Stimulated activated CD4-positive, alpha-beta T cell treated with anti-CD3 and anti-CD28 coated beads, Interleukin-1b, Interleukin-23, amount 100 ng/mL, for 24 hours (primary cell): ENCODE results near the gene BTBD2.
"Not testable (repeated sequence)": the region's sequence is repeated elsewhere in the genome, so short reads cannot be mapped to it uniquely, and the experiment has no call there.

Source experiments
- DNase-seq, 4 experiments: peaks; one replicate each; pipeline ENCODE4 v3.0.0-alpha.2; 2020; ENCODE audit warnings: low read depth in 4 of 4, low spot score in 1 of 4

BTBD2 gene

DNA sequence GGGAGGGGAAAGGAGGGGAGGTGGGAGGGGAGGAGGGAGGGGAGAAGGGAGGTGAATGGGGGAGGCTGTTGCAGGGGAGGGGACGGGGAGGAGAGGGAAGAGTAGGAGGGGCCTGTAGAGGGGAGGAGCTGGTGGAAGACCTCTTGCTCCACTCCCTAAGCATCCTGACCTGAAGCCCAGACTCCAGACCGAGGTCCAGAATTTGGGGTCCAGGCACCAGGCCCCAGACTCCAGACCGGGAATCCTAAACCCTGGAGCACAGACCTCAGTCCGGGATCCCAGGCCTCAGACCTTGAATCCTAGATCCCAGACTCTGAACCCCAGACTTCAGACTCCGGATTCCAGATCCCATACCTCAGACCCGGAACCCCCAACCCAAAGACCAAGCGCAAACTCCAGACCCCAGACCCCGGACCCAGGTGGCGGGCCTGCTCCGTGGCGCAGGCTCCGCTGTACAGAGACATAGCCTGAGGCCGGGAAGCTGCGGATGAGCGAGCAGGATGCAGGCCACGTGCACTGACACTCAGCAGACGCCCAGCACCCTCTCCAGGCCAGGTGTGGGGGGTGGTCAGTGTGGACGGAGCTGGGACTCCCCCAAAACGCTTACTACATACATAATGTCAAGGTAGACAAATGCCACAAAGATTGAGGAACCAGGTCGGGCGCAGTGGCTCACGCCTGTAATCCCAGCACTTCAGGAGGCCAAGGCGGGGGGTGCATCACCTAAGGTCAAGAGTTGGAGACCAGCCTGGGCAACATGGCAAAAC is 710 bp upstream of the BTBD2 start:
- peak in 1 of 4 experiments; percentile 16 for DNase-seq

DNA sequence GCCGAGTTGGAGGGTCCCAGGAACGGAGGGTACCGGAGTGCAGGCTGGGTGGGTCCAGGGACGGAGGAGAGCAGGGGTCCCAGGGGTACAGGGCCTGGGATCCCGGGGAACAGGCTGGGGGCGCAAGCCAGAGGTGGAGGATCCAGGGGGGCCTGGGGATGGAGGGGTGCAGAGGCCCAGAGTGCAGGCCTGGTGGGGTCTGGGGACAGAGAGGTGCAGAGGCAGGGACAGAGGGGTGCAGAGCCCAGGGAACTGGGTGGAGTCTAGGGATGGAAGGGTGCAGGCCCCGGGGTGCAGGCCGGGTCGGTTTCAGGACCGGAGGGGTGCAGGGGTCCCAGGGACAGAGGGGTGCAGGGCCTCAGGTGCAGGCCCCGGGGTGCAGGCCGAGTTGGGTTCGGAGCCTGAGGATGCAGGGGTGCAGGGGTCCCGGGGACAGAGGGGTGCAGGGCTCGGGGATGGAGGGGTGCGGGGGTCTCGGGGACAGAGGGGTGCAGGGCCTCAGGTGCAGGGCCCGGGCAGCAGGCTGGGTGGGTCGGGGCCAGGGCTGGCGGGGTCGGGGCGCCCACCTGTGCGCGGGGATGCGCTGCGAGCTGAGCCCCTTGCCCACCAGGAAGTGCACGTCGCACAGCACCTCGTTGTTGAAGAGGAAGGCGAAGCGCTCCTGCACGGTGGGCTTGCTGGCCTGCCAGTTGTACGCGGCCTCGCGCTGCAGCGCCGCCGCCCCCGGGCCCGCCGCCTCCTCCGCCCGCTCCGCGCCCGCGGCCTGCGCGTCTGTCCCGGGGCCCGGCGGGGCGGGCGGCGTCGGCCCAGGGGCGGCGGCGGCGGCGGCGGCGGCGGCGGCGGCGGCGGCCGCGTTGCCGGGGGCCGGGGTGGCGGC is 545 bp downstream of the BTBD2 start:
- DNase-seq = peak in 1 of 4 experiments; percentile 11

DNA sequence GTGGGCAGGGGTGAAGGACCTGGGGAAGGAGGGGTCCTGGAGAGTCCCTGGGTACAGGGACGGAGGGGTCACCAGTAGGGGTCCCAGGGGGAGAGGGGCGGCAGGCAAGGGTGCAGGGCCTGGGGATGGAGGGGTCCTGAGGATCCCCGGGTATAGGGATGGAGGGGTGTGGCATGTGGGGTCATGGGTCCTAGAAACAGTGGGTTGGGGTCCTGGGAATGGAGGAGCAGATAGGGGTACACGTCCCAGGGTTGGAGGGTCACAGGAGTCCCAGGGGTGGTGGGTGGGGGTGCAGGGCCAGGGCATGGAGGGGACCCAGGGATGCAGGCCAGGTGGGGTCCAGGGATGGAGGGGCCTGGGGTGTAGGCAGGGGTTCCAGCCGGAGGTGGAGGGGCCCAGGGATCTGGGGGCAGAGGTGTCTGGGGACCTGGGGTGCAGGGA is 1.4 kb downstream of the BTBD2 start:
- no peak for DNase-seq

DNA sequence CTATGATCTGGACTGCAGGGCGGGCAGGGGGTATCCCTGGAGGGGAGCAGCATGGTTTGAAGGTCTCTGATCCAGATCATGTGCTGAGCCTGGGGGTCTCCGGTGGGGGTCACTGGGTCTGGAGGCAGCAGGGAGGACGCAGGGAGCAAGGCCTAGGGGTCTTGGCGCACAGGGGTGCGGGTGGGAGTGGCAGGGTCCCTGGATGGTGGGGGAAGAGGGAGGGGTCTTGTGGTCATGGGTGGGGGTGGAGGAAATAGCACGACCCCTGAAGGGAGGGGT is 1.9 kb downstream of the BTBD2 start:
- no peak for DNase-seq

DNA sequence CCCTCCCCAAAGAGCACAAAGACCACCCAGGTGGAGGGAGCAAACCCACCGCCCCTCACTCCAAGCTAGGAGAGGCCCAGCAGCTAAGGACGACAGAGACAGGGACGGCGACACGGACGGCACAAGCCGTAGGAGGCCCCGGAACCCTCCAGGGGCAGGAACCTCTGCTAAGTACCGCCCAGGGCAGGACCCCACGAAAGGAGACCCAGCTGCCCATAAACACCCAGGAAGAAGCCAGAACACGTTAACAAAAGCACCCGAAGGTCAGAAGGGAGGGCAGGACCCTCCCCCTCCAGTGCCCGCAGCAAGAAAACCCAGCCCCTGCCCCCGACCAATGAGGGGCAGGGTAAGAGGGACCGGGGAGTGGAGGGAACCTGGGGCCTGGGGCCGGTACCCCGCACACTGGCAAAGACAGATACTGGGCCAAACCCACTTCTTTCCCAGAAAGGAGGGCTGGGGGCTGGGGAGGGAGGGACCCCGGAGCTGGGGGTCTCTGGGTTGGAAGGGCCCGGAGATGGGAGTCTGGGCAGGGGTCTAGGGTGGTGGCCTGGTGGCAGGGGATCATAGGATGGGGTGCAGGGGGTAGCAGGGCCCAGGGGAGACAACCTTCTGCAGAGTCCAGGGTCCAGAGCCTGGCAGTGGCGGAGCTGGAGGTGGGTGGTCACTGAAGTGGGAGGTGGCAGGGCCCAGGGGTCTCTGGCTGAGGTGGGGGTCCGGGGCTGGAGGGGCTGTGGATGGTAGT is 2.4 kb downstream of the BTBD2 start:
- no peak for DNase-seq

DNA sequence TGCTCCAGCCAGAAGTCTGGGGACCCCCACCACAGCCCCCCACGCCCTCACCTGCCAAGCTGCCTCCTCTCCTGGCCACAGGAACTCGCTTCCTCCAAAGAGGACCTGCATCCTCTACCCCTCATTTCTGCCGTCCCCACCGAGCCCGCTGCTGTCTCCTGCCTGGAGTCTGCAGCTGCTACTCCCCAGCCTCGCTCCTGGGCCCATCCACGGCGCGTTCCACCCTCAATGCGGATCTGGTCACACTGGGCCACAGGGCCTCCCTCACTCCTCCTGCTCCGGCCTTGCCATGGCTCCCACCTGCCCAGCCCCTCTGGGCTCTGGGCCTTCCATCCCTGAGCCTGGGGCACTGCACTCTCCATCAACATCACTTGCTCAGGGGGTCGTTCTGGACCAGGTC is 4.3 kb downstream of the BTBD2 start:
- DNase-seq = no peak

DNA sequence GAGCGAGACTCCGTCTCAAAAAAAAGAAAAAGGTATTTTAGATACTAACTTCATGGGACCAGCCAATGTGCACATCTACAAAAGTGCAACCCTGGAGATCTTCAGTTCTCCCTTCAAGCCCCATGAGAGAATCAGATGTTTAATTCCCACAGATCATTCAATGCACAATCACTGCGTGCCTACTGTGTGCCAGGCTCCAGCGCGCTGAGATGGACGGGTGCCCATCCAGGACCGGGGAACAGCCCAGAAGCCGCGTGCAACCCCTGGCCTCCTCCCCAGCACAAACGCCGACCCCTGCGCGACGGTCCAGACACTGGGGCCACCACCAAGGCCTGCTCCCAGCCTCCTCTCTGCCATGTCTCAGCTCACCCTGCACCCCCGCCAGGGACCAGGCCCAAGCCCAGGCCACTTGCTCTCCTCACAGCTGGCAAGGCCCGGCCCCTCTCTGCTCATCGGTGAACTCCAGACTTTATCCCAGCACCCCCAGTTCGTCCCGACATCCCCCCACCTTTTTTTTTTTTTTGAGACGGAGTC is 5.3 kb downstream of the BTBD2 start:
- DNase-seq = no peak

DNA sequence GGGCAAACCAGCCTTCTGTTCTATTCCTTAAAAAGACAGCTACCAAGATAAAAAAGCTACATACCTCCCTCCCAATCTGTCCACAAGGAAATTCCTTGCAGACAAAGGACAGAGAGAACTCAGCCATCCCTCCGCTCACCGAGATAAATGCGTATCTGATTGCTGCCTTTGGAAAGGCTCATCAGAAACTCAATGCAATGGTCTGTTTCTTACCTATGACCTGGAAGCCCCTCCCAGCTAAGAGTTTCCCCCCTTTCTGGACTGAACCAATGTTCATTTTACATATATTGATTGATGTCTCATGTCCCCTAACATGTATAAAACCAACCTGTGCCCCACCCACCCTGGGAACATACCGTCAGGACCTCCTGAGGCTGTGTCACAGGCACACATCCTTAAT is 11.6 kb downstream of the BTBD2 start:
- no peak for DNase-seq

DNA sequence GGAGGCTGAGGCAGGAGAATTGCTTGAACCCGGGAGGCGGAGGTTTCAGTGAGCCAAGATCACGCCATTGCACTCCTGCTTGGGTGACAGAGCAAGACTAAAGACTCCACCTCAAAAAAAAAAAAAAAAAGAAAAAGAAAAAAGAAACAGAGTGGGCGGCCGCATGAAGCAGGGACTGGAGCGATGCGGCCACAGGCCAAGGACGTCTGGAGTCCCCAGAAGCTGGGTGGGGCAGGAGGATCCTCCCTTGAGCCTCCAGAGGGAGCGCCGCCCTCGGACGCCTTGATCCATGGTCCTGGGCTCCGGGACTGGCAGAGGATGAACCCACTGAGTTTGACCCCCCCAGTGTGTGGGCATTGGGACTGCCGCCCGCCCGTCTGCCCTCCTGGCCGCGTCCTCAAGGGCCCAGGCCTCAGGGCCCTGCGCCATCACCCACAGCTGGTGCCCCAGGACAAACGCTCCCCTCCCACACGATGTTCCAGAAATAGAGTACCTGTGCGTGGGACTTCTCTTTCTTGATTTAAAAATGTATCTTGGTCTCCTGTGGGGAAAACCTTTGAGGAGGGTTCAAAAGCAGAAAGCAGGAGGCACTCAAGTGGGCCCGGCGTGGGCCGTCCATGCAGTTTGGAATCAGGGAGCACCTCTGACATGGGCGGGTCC is 15.5 kb downstream of the BTBD2 start:
- DNase-seq = no peak

DNA sequence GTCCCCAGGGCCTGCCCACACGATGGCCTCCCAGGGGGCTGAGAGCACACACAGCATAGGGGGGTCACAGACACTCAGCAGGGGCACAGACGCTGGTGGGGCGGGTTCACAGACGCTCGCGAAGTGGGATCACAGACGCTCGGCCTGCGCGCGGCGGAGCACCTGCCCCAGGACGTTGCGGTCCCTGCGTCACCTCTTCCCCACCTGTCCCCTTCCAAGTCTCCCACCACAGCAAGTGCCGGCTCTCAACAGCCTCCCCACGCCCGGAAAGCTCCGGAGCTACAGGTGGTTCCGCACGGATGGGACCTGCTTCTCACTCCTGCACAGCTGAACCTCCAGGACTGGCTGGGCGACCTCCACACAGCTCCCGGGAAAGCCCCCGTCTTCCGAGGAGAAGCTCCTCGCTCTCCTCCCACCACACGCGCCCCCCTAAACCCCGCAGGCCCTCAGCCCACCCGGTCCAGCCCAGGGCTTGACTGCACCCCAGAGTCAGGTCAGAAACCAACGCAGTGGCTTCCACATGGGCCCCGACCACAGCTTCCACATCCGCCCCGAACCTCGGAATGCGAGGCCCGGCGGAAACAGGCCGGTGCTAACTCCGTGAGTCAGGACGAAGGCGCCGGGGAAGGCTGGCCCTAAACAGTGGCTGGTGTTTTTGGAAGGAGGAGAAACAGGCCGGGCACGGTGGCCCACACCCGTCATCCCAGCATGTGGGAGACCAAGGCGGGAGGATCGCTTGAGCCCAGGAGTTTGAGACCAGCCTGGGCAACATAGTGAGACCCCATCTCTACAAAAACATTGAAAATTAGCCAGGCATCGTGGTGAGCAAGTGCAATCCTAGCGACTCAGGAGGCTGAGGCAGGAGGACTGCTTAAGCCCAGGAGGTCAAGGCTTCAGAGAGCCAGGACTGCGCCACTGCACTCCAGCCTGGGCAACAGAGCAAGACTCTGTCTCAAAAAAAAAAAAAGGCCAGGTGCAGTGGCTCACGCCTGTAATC is 16.5 kb downstream of the BTBD2 start:
- no peak for DNase-seq

DNA sequence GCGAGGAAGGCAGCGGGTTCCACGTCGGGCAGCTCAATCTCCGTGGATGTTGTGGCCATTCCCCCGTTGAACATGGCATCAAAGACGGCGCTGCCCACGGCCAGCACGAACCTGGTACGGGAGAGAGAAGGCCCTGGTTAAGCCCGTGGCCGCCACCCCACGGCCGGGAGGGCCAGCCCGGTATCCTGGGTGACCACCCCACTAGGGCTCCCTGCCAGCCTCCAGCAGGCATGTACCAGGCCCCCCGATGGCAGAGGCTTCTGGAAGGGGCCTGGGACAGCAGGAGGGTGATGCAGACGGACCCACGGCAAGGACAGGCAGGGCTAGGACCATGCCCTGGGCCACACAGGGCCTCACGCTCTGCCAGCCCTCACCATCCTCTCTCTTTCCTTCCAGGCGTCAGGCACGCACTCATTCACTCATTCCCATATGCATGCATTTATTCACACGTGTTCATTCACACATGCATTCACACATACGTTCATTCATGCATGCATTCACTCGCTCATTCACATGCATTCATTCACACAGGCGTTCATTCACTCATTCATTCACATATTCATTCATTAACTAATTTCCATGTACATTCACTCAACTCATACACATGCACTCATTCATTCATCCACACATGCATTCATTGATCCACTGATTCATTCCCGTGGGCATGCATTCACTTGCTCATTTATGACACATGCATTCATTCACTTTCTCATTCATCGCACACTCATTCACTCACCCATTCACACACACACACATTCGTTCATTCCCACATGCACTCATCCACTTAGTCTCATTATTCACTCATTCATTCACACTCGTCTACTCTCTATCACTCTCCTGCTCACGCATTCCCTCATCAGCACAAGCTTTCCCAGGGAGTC is 17.9 kb downstream of the BTBD2 start:
- no peak for DNase-seq

DNA sequence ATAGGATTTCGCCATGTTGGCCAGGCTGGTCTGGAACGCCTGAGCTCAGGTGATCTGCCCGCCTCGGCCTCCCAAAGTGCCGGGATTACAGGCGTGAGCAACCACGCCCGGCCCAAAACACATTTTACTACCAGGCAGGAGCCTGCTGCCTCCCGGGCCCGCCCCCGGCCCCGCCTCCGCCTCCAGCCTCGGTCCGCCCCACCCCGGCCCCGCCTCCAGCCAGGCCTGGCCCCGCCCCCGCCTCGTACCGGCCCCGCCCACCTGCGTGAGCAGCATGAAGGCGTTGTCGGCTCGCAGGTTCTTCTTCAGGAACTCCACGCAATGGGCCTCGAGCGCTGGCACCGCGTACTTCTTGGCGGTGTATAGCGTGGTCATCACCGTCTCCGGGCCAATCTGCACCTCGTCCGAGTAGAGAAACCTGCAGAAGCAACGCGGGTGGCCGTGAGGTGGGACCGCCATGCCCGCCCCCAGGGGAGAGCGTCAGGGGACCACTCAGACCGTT is 22.7 kb downstream of the BTBD2 start:
- DNase-seq = peak in 2 of 4 experiments; percentile 8 to 30

DNA sequence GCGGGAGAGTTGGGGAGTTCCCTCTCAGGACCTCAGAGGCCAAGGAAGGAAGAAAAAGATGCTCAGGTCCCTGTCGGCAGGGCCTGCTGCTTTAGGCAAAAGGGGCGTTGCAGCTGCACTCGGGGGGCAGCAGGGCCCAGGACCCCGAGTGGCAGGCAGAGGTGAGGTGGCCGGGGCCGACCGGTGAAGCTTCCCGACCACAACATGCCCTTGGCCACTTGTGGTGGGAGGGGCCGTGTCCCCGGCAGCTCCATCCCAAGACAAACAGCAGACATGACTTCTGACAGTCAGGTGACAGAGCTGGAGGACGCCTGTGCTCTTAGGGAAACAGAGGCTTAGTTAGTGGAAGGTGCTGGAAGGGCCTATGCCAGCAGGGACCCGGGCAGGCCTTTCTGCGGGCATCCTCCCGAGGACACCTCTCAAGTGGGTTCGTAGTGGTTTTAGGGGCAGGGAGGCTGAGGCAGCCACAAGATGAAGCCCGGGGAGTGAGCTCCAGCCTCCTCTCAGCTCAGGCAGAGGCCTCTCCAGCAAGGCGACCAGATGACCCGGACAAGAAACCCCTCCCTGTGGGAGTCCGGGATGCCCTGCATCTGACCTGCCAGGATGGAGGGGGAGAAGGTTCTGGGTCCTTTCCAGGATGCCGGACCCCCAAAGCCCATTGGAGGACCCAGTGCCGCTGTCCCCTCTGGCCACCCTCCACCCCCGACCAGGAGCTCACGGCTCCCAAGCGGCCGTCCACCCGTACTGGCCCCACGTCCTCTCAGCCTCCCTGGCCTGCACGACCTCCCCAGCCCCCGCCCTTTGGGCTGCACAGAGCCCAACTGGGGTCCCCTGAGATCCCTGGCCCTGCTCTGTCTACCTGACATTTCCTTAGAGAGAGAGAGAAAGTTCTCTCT is 24.2 kb downstream of the BTBD2 start:
- DNase-seq = no peak

DNA sequence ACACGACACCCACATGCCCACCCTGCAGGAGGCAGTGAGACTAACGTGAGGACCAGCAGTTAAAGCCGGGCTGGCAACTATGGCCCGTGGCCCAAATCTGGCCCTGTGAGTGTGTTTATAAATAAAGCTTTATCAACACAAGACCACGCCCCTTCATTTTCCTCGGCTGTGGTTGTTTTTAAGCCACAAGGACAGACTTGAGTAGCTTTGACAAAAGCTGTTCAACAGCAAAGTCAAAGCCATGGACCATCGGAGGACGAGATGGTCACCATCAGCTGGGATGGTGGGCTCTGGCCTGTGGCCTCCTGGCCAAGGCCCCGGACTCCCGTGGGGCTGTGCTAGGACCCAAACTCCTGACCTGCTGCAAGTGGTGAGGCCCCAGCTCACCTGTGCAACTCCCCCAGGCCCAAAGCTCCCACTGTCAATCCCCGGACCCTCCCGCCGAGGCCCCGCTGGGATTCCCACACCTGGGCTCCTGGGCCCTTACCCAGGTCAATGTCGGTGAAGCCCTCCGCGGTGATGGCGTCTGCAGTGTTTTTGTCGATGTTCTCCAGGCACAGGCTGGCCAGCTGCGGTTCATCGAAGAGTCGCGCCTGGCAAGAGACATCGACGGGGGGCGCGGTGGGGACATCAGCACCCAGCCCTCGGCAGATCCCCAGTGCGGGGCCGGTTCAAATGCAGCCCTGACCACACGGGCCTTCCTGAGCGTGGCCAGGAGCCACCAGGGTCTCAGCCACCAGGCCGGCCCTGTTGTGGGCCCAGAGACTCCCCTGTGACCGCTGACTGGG is 25.1 kb downstream of the BTBD2 start:
- DNase-seq = no peak

DNA sequence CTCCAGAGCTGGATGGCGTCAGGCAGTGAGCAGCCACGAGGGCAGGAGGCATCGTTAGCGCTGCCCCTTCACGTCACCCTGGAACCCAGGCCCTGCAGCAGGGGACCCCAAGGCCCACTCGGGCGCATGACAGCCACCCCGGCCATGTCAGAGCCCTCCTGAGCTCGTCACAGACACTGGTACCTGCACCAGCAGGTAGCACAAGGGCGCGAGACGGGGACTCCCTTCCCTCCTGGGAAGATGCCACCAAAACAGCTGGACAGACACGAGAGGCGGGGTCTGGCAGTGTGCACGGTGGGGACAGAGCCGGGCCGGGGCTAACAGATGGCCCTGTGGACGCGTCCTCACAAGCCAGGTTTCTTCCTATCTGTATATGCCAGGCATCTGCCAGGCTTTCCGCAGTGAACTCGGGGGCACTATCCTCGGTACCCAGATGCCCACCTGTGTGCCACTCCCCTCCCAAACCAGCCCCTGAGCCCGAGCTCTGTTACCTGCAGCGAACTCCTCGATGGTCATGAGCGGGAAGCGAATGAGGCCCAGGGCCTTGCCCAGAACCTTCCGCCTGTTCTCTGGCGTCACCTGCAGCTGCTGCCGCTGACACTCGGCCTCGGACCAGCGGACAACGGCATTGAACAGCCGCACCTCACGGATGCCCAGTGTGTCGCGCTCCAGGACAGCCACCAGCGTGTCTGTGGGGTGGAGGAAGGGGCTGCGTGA is 25.8 kb downstream of the BTBD2 start:
- DNase-seq = no peak

DNA sequence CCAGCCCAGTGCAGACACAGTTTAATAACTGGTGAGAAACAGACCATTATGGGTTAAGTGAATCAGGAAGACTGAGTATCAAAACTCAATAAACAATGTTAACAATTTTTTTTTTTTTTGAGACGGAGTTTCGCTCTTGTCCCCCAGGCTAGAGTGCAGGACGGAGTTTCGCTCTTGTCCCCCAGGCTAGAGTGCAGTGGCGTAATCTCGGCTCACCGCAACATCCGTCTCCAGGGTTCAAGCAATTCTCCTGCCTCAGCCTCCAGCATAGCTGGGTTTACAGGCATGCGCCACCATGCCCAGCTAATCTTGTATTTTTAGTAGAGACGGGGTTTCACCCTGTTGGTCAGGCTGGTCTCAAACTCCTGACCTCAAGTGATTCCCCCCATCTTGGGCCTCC is 27.1 kb downstream of the BTBD2 start:
- not testable (repeated sequence) for DNase-seq
